ENCODE measurements around the gene BBOF1. TPM values are rescaled to one million over a fixed set of nuclear protein-coding genes. Genes with fewer than 3 reads are reported as not detected.
"Not testable (repeated sequence)": the region's sequence is repeated elsewhere in the genome, so short reads cannot be mapped to it uniquely, and the experiment has no call there.

BBOF1 gene
- total RNA-seq, 1 donor from 2014 or later = 2.8 TPM

DNA sequence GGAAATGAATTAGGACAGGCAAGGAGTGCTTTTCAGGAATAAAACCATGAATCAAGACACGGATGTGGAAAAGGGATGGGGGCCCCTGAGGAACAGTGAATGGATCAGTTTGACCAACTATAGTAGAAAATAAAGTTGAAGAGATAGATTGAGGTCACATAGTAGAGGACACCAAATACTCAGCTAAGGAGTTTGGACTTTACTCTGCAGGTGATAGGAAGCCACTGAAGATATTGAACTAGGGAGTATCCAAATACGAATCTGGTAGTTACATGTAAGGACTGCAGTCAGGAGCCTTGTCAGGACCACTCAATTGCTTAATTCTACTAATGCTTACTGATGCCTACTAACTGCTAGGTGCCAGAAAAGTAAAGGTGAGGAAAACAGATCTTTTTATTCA is 20.4 kb upstream of the BBOF1 start:
- H3K27me3 ChIP-seq = no peaks in the 10 kb centered on the region
- intact Hi-C loops (cut with DNase I) = no loop called here
- no peak overlapping the region for H3K27ac ChIP-seq
- no peak overlapping the region for H3K4me3 ChIP-seq
- DNase-seq (no peak), ATAC-seq (no peak)
- H3K4me1 ChIP-seq = no peaks in the 10 kb centered on the region
- H3K36me3 ChIP-seq = peaks cover 5% of the 10 kb centered on the region
- H3K9me3 ChIP-seq = no peaks in the 10 kb centered on the region
- TF ChIP-seq, protein P1, sequence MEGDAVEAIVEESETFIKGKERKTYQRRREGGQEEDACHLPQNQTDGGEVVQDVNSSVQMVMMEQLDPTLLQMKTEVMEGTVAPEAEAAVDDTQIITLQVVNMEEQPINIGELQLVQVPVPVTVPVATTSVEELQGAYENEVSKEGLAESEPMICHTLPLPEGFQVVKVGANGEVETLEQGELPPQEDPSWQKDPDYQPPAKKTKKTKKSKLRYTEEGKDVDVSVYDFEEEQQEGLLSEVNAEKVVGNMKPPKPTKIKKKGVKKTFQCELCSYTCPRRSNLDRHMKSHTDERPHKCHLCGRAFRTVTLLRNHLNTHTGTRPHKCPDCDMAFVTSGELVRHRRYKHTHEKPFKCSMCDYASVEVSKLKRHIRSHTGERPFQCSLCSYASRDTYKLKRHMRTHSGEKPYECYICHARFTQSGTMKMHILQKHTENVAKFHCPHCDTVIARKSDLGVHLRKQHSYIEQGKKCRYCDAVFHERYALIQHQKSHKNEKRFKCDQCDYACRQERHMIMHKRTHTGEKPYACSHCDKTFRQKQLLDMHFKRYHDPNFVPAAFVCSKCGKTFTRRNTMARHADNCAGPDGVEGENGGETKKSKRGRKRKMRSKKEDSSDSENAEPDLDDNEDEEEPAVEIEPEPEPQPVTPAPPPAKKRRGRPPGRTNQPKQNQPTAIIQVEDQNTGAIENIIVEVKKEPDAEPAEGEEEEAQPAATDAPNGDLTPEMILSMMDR (IDR thresholded peaks at IDR 0.05) = no peak

DNA sequence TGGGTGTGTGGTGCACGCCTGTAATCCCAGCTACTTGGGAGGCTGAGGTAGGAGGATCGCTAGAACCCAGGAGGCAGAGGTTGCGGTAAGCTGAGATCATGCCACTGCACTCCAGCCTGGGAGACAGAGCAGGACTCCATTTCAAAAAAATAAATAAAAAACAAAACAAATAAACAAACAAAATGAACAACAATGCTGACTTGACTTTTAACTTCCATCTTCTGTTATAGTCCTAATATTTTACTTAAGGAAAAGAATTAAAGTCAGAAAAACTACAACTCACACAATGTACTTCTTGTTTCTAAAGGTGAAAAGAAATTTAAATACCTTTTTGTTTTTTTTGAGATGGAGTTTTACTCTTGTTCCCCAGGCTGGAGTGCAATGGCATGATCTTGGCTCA is 13.5 kb upstream of the BBOF1 start:
- H3K27ac ChIP-seq; H3K4me3 ChIP-seq; DNase-seq; H3K9me3 ChIP-seq; H3K4me1 ChIP-seq; H3K27me3 ChIP-seq; intact Hi-C loops (cut with DNase I); ATAC-seq: not testable (repeated sequence)
- peaks cover 29% of the 10 kb centered on the region for H3K36me3 ChIP-seq

DNA sequence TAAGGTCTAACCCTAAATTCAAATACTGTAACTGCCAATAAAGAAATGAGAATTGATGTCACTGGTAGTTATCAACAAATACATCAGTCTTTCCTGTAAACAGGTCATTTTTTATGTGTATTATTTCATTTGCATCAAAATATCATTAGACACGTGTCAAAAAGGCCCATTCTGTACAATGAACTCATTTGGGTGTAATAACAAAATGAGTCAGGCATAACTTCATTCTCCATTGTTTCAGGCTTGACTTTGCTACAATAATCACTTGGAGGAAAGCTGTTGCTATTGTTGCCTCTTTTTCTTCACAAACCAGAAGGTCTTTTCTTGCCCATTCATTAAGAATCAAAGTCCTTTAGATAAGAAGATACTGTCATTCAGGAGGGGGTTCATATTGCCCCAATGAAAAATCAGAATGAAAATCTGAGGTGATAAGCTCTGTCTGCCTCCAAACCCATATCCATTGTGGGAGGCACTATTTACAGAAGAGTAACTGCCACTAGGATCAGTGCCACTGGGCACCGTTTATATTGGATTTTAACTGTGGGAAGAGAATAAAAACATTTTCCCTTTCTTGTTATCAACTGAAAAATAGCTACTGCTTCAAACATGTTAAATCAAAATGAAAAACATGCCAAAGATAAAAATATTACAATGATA is 10.2 kb upstream of the BBOF1 start:
- H3K36me3 ChIP-seq = peaks cover 39% of the 10 kb centered on the region
- no peak for DNase-seq
- intact Hi-C loops (cut with DNase I) = no loop called here

DNA sequence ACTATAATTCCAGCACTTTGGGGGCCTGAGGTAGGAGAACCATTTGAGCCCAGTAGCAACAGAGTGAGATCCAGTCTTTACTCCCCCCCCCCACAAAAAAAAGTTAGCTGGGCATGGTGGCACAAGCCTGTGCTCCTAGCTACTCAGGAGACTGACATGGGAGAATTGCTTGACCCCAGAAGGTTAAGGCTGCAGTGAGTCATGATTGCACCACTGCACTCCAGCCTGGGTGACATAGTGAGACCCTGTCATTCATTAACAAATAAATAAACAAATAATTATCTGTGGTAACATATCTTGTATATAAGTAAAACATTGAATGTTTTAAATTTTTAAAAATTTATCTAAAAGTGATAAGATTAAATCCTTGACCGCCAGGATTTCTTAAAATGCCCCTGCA is 4.8 kb upstream of the BBOF1 start:
- Histone ChIP-seq H3K36me3 (peaks cover 21% of the 10 kb centered on the region), H3K4me3 (no peak overlapping the region), H3K27ac (no peak overlapping the region), H3K9me3 (no peaks in the 10 kb centered on the region), H3K27me3 (no peaks in the 10 kb centered on the region), H3K4me1 (no peaks in the 10 kb centered on the region)
- TF ChIP-seq, protein P1 (IDR thresholded peaks at IDR 0.05) = no peak
- intact Hi-C loops (cut with DNase I) = no loop called here
- no peak for ATAC-seq
- no peak for DNase-seq

More for the DNA sequence above, 10.2 kb upstream of the BBOF1 start:
- ATAC-seq = no peak
- TF ChIP-seq, protein P1 (IDR thresholded peaks at IDR 0.05) = no peak
- no peak overlapping the region for H3K4me3 ChIP-seq
- H3K4me1 ChIP-seq = no peaks in the 10 kb centered on the region
- H3K27ac ChIP-seq = no peak overlapping the region
- H3K9me3 ChIP-seq = no peaks in the 10 kb centered on the region
- no peaks in the 10 kb centered on the region for H3K27me3 ChIP-seq

DNA sequence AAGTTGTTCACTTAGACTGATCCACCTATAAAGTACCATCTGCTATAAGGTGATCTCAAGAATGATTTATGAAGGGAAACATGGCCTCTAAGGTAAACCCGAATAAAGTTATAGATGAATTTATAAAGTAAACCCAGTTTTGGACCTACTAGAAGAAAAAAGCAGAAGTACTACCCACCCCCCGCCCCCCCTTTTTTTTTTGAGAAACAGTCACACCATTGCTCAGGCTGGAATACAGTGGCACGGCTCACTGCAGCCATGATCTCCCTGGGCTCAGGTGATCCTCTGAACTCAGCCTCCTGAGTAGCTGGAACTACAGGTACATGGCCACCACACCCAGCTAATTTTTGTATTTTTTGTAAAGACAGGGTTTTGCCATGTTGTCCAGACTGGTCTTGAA is 4.0 kb upstream of the BBOF1 start:
- ATAC-seq = no peak
- TF ChIP-seq, protein P1 (IDR thresholded peaks at IDR 0.05) = no peak

DNA sequence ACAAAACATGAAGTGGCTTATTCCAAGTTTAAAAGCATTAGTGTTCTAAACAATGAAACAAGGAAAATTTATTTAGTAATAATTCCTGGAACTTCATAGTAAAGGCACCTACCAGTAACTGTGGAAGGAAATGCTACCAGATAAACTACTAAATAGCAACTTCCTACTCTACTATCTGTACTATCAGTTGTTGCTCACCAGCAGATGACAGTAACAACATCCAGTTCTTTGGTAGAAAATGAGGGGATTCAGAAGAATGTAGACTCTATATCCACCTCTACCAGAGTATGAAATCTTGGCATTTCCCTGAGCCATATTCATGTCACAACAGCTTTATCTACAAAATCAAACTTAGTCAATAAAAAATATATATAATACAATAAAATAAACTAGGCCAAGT is 3.2 kb upstream of the BBOF1 start:
- DNase-seq (no peak), ATAC-seq (no peak)
- intact Hi-C loops (cut with DNase I) = no loop called here
- peaks cover 7% of the 10 kb centered on the region for H3K4me1 ChIP-seq
- no peaks in the 10 kb centered on the region for H3K9me3 ChIP-seq
- H3K27ac ChIP-seq = no peak overlapping the region
- no peak overlapping the region for H3K4me3 ChIP-seq
- TF ChIP-seq, protein P1 (IDR thresholded peaks at IDR 0.05) = no peak
- H3K27me3 ChIP-seq = no peaks in the 10 kb centered on the region
- peaks cover 8% of the 10 kb centered on the region for H3K36me3 ChIP-seq

More for the DNA sequence above, 4.0 kb upstream of the BBOF1 start:
- Histone ChIP-seq H3K27me3 (no peaks in the 10 kb centered on the region), H3K4me3 (no peak overlapping the region), H3K9me3 (no peaks in the 10 kb centered on the region), H3K27ac (no peak overlapping the region), H3K36me3 (peaks cover 16% of the 10 kb centered on the region), H3K4me1 (peaks cover 7% of the 10 kb centered on the region)
- DNase-seq = no peak
- intact Hi-C loops (cut with DNase I) = no loop called here

Data from upper lobe of right lung (tissue), 1 donor.